ENCODE data around the gene SDSL. TPM values are rescaled to one million over a fixed set of nuclear protein-coding genes. Genes with fewer than 3 reads are reported as not detected.
A peak's percentile ranks its signal among the peaks of the same experiment; 100 is the strongest.

Gene SDSL
- total and polyA plus RNA-seq, 2 experiments from 2014 or later: not detected

DNA sequence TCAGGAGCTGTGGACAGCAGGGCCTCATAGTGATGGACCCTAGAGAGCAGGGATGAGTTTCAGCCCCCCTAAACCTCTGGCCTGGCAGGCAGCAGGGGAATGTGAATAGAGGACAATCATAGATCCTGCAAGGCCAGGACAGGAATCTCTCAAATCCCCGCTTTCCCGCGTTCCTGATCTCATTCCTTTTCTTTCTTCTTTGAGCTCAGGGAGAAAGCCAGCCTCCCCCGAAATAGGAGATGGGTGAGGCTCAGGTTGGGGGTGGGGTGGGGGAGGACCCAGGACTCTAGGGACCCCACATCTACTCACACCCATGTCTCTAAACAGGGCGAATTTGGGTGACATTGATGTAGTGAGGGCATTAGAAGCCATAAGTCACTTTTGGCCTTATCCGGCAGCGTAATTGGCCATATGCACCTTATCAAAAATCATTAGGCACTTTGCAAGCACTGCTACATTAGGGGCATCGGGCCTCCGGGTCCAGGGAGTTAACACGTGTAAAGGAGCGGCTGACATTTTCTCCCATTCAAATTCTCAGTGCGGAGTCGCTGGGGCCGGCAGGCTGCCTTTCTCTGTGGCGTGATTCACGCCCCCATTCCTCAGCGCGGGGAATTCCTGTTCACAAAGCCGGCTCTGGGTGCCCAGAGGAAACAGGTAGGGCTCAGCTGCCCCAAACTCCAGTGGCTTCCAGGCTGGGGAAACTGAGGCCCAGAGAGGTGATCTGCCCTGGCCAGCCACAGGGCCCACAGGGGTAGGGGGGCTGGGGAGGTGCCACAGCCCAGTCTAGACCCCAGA is 48.0 kb downstream of the SDSL start:
- H3K36me3 Mint-ChIP-seq (ENCODE audit: low read depth): no peaks in the 10 kb centered on the region; the same call in 2 of the 3 replicates
- no peak overlapping the region for H3K27ac Mint-ChIP-seq
- H3K27me3 Mint-ChIP-seq (ENCODE audit: insufficient read depth, low read depth, poor library complexity): peaks cover 99% of the 10 kb centered on the region
- H3K9me2 ChIP-seq (ENCODE audit: insufficient read depth): no peaks in the 10 kb centered on the region
- DNase-seq (ENCODE audit: low spot score) (no peak), ATAC-seq (no peak)
- peaks cover 42% of the 10 kb centered on the region for H3F3A ChIP-seq (replicated peaks; ENCODE audit: low read depth)
- TF ChIP-seq EZH2 (IDR thresholded peaks at IDR 0.05; ENCODE audit: low read depth, unreplicated experiment) (peak; percentile 87), EZH2phosphoT487 (IDR thresholded peaks at IDR 0.05; ENCODE audit: unreplicated experiment) (peak; percentile 3)
- TF ChIP-seq, protein P1, sequence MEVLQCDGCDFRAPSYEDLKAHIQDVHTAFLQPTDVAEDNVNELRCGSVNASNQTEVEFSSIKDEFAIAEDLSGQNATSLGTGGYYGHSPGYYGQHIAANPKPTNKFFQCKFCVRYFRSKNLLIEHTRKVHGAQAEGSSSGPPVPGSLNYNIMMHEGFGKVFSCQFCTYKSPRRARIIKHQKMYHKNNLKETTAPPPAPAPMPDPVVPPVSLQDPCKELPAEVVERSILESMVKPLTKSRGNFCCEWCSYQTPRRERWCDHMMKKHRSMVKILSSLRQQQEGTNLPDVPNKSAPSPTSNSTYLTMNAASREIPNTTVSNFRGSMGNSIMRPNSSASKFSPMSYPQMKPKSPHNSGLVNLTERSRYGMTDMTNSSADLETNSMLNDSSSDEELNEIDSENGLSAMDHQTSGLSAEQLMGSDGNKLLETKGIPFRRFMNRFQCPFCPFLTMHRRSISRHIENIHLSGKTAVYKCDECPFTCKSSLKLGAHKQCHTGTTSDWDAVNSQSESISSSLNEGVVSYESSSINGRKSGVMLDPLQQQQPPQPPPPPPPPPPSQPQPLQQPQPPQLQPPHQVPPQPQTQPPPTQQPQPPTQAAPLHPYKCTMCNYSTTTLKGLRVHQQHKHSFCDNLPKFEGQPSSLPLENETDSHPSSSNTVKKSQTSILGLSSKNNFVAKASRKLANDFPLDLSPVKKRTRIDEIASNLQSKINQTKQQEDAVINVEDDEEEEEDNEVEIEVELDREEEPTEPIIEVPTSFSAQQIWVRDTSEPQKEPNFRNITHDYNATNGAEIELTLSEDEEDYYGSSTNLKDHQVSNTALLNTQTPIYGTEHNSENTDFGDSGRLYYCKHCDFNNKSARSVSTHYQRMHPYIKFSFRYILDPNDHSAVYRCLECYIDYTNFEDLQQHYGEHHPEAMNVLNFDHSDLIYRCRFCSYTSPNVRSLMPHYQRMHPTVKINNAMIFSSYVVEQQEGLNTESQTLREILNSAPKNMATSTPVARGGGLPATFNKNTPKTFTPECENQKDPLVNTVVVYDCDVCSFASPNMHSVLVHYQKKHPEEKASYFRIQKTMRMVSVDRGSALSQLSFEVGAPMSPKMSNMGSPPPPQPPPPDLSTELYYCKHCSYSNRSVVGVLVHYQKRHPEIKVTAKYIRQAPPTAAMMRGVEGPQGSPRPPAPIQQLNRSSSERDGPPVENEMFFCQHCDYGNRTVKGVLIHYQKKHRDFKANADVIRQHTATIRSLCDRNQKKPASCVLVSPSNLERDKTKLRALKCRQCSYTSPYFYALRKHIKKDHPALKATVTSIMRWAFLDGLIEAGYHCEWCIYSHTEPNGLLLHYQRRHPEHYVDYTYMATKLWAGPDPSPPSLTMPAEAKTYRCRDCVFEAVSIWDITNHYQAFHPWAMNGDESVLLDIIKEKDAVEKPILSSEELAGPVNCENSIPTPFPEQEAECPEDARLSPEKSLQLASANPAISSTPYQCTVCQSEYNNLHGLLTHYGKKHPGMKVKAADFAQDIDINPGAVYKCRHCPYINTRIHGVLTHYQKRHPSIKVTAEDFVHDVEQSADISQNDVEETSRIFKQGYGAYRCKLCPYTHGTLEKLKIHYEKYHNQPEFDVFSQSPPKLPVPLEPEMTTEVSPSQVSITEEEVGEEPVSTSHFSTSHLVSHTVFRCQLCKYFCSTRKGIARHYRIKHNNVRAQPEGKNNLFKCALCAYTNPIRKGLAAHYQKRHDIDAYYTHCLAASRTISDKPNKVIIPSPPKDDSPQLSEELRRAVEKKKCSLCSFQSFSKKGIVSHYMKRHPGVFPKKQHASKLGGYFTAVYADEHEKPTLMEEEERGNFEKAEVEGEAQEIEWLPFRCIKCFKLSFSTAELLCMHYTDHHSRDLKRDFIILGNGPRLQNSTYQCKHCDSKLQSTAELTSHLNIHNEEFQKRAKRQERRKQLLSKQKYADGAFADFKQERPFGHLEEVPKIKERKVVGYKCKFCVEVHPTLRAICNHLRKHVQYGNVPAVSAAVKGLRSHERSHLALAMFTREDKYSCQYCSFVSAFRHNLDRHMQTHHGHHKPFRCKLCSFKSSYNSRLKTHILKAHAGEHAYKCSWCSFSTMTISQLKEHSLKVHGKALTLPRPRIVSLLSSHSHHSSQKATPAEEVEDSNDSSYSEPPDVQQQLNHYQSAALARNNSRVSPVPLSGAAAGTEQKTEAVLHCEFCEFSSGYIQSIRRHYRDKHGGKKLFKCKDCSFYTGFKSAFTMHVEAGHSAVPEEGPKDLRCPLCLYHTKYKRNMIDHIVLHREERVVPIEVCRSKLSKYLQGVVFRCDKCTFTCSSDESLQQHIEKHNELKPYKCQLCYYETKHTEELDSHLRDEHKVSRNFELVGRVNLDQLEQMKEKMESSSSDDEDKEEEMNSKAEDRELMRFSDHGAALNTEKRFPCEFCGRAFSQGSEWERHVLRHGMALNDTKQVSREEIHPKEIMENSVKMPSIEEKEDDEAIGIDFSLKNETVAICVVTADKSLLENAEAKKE (CRISPR knock-in tag; IDR thresholded peaks at IDR 0.05): no peak
- peaks cover 100% of the 10 kb centered on the region for H3K27me3 ChIP-seq (ENCODE audit: insufficient read depth)
- H3K9me3 Mint-ChIP-seq: peaks cover 3% of the 10 kb centered on the region; the same call in 1 of the 3 replicates
- H3K4me1 Mint-ChIP-seq: peaks cover 54% of the 10 kb centered on the region
- peaks cover 19% of the 10 kb centered on the region; the same call in 1 of the 2 replicates for H4K20me1 ChIP-seq (replicated peaks; ENCODE audit: insufficient read depth)
- H3K4me1 ChIP-seq (ENCODE audit: insufficient read depth): peaks cover 57% of the 10 kb centered on the region
- peak overlapping the region; percentile 58; the same call in 1 of the 2 replicates for H3K4me3 ChIP-seq
- H2AFZ ChIP-seq: no peak overlapping the region
- peak overlapping the region; percentile 85 for H3K4me2 ChIP-seq
- no peaks in the 10 kb centered on the region for H3K79me2 ChIP-seq (replicated peaks; ENCODE audit: insufficient read depth)
- no peak overlapping the region for H3K4me3 Mint-ChIP-seq
- no peaks in the 10 kb centered on the region; the same call in 1 of the 2 replicates for H3K36me3 ChIP-seq (ENCODE audit: insufficient read depth)
- H3K27ac ChIP-seq (ENCODE audit: low read depth): no peak overlapping the region

All from GM23338 (cell line).